NOMO-1 (cell line): ENCODE results near the gene PDE6H.

Experiments
- DNase-seq, 2 experiments: peaks; one replicate each; lab custom pipeline; 2025; ENCODE audit not compliant: unreplicated experiment in 2 of 2; lab: John Stamatoyannopoulos, UW

Gene PDE6H

GRCh38 chr12:14950982-14951746 is 21.7 kb upstream of the PDE6H start:
- no peak for DNase-seq

- DNase-seq, result no peak
Measured at GRCh38 chr12:14951851-14952250, 21.0 kb upstream of the PDE6H start.

- DNase-seq, result peak; percentile 33 to 93
Measured at GRCh38 chr12:14952299-14952921, 20.4 kb upstream of the PDE6H start.

GRCh38 chr12:14953752-14954151 is 19.1 kb upstream of the PDE6H start:
- DNase-seq, result no peak

DNA sequence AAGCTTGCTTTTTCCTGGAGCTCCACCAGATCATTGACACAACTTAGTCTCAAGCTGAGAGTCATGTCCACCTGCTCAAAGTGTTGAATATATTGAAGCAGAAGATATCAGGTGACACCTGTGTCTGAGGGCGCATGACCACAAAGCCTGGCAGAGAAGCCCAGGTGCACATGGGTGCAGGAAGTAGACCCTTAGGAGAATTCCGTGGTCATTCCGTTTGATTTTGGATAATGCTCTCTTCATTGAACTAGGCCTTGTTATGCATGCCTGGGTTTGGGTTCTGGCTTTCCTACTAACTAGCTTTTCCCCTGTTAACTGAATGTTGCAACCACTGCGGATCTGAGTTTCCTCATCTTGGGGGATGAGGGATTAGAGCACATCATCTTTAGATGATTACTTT is 18.6 kb upstream of the PDE6H start:
- no peak for DNase-seq

- peak; percentile 83 to 97 for DNase-seq
Measured at GRCh38 chr12:14956024-14956891, 16.6 kb upstream of the PDE6H start.

DNA sequence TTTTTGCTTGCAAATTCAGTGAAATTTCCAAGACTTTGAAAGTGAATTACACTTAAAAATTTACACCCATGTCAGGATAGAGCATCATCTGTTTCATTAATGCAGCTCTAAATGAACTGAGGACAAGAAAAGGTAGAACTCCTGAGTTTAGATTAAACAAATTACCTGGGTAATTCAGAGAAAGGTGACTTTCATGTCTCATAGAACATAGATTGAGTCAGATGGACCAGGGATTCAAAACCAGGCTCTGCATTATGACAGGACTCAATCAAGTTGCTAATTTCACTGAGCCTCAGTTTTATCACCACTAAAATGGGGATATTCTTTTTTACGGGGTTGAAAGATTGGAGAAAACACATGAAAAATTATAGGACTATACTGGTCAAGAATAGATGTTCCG is 15.9 kb upstream of the PDE6H start:
- DNase-seq, result no peak

- DNase-seq, result no peak
Measured at GRCh38 chr12:14957551-14958168, 15.2 kb upstream of the PDE6H start.

- no peak for DNase-seq
Measured at GRCh38 chr12:14958361-14959125, 14.3 kb upstream of the PDE6H start.

DNA sequence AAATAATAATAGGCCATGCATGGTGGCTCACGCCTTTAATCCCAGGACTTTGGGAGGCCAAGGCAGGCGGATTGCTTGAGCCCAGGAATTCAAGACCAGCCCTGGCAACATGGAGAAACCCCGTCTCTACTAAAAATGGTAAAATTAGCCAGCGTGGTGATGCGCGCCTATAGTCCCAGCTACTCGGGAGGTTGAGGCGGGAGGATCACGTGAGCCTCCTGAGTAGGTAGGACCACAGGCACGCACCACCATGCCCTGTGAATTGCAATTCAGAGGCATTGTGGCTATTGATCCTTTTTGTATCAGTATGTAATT is 13.8 kb upstream of the PDE6H start:
- no peak for DNase-seq

DNA sequence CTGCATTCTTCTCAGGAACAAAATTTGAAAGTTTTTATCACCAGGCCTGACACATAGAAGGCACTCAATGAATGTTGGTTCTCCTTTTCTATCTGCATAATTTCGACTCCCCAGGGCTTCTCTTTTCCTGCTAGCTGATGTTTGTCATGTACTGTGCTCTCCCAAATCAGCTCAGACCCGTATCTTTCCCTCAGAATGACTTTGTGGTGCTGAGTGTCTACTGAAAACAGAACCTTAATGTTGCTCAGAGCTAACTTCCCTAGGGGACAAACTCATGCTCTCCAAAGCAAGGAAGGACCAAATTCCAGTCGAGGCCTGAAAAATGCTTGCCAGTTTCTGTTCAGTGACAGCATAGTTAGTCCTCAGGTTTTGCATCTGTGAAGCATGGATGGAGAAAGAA is 13.4 kb upstream of the PDE6H start:
- DNase-seq, result peak in 1 of 2 experiments; percentile 65

DNA sequence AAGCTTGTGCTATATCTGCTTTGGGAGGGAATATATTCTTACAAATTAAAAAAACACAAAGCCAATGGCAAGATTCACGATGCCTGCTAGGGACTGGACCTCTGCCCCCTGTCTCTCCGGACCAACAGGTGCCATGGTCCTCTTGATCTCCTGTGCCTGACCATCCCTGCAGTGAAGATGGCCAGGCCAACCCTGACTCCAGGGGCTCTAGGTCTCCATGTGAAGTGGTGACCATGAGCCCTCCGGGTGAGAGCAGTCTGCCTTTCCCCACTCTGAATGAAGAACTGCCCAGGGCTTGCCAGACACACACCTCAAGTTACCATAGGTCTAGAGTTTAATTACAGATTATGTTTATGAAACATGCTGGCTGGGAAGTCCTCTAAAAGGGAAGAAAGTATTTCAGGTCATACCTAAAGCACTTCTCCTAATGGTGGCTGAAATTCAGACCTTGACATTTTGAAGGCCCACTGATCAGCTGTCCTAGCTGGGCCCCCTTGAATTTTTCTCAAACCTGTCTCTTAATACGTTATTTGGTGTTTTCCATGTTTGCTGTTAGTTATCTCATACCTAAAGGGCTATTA is 12.8 kb upstream of the PDE6H start:
- no peak for DNase-seq

GRCh38 chr12:14960548-14961465 is 12.0 kb upstream of the PDE6H start:
- peak; percentile 82 to 89 for DNase-seq

- DNase-seq, result peak; percentile 82 to 97
Measured at GRCh38 chr12:14961466-14962152, 11.2 kb upstream of the PDE6H start, which contains the start of gene ARHGDIB. ARHGDIB (minus strand) TSS chr12:14961601; CDS start chr12:14950712, 10,889 bp downstream.

GRCh38 chr12:14962153-14962539 is 10.7 kb upstream of the PDE6H start:
- peak in 1 of 2 experiments; percentile 47 for DNase-seq

- no peak for DNase-seq
Measured at GRCh38 chr12:14962797-14963196, 10.0 kb upstream of the PDE6H start.

DNA sequence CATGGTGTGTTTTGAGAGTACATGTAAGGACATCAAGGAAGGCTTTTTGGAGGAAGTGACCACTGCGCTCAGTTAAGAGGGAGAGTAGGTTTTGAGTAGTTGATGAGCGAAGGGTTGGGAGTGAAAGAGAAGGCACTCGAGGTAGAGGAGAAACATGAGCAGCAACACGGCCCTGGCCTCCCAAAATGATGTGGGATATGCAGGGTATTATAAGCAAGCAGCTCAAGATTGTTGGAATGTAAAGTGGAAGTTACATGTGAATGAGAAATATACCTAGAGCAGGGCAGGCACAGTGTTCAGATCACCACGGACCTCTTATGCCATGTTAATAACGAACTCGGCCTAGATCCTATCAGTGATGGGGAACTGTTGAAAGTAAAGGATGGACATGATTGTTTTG is 9.3 kb upstream of the PDE6H start:
- DNase-seq, result no peak

GRCh38 chr12:14964406-14964805 is 8.4 kb upstream of the PDE6H start:
- DNase-seq, result no peak
